GM19463 (cell line): ENCODE results near the gene HELQ.
"Not testable (repeated sequence)": the region's sequence is repeated elsewhere in the genome, so short reads cannot be mapped to it uniquely, and the experiment has no call there.

ENCODE experiments used
- ATAC-seq: cut with Tn5 transposase; IDR thresholded peaks from one replicate; pipeline ENCODE4 v1.9.1; 2021; ENCODE audit warnings: mild to moderate bottlenecking, moderate library complexity; ENCODE audit not compliant: unreplicated experiment

HELQ gene, protein sequence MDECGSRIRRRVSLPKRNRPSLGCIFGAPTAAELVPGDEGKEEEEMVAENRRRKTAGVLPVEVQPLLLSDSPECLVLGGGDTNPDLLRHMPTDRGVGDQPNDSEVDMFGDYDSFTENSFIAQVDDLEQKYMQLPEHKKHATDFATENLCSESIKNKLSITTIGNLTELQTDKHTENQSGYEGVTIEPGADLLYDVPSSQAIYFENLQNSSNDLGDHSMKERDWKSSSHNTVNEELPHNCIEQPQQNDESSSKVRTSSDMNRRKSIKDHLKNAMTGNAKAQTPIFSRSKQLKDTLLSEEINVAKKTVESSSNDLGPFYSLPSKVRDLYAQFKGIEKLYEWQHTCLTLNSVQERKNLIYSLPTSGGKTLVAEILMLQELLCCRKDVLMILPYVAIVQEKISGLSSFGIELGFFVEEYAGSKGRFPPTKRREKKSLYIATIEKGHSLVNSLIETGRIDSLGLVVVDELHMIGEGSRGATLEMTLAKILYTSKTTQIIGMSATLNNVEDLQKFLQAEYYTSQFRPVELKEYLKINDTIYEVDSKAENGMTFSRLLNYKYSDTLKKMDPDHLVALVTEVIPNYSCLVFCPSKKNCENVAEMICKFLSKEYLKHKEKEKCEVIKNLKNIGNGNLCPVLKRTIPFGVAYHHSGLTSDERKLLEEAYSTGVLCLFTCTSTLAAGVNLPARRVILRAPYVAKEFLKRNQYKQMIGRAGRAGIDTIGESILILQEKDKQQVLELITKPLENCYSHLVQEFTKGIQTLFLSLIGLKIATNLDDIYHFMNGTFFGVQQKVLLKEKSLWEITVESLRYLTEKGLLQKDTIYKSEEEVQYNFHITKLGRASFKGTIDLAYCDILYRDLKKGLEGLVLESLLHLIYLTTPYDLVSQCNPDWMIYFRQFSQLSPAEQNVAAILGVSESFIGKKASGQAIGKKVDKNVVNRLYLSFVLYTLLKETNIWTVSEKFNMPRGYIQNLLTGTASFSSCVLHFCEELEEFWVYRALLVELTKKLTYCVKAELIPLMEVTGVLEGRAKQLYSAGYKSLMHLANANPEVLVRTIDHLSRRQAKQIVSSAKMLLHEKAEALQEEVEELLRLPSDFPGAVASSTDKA

DNA sequence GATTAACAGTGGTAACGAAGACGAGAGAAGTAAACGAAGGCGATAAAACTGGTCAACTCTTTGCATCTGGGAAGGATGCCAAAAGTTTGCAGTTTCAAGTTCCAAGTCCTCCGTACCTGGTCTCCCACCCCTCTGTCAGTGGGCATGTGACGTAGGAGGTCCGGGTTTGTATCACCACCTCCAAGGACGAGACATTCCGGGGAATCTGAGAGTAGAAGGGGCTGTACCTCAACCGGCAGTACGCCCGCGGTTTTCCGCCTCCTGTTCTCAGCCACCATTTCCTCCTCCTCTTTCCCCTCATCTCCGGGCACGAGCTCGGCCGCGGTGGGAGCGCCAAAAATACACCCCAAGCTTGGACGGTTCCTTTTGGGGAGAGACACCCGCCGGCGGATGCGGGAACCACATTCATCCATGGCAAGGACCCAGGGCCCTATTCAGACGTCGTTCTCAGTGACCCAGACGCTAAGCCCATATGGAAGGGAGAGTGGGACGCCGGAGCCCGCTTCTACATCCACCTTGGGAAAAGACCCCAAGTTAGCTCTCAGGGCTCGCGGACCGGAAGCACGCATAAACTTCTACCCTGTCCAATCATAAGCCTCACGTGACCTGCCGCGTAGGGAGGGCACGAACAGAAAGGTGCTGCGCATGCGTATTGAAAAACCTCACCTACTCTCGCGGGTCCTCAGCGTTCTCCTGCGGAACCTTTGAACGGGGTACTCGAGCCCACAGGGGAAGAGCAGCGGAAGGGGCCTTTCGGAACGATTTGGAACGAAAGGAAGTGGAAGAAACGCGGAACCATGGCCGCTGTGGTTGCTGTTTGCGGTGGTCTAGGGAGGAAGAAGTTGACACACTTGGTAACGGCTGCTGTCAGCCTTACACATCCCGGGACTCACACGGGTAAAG, at the start of gene HELQ, which contains the start of gene MRPS18C:
Gene HELQ (minus strand): TSS at position 543 of the 903 bp plus-strand sequence. CDS start 130 bp downstream, at position 413.
Gene MRPS18C (plus strand): TSS at position 778 of the 903 bp plus-strand sequence. CDS start 20 bp downstream, at position 798.
- peak; percentile 93 for ATAC-seq

DNA sequence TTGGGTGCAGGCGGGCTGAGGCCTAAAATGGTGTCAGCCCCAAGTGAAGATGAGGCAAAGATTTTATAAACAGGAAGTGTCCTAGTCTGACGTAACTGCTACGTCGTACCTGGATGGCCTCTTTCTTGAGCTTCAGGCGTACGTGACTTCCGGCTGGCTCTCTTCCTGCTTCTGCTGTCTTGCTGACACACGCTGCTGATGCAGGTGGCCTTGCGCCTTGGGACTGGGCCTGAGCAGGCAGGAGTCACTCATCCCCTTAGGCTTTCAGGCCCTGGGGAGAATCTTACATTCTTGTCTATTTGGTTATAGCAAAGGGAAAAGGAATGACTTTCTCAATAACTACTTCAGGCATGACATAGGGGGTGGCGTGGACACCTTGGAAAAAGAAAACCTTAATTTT, 49.4 kb upstream of the HELQ start:
- no peak for ATAC-seq

DNA sequence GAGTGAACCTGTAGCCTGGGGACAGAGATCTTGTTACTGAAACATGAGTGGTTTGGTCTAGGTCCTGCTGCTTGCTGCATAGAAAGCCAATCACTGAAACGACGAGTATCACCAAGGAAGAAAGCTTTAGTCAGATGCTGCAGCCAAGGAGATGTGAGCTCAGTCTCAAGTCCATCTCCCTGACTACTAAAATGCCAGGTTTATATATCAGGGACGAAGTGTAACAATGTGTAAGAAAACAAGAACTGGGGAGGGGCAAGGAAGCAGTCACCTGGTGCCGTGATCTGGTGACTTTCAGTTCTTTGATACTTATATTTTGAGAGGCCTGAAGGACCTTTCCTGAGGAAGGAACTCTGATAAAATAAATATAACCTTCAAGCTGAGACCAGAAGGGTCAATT, 48.9 kb upstream of the HELQ start:
- no peak for ATAC-seq

DNA sequence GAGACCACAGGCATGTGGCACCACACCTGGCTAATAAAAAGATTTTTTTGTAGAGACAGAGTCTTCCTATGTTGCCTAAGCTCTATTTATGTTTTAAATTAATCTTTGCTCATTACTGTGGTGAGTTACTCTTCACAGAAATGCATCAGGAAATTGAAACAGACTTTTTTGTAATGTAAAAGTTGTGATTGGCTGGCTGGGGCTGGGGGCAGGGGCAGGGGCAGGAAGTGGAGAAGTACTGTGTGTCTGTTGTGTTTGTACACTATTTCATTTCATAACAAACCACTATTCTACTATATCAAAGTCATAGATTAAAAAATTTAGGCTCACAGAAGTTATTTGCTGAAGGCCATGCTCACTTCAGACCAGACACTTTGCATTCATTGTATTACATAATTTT, 48.4 kb upstream of the HELQ start:
- ATAC-seq, result no peak

DNA sequence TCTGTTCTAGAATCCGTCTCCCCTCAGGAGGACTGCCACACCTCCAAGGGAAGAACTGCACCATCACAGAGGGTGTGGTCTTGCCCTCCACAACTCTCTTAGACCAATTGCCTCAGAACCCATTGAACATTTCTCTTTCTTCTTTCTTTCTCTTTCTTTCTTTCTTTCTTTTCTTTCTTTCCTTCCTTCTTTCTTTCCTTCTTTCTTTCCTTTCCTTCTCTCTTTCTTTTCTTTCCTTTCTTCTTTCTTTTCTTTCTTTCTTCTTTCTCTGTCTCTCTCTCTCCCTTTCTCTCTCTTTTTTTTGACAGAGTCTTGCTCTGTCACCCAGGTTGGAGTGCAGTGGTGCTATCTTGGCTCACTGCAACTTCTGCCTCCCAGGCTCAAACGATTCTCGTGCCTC, 46.0 kb upstream of the HELQ start:
- ATAC-seq, result not testable (repeated sequence)

DNA sequence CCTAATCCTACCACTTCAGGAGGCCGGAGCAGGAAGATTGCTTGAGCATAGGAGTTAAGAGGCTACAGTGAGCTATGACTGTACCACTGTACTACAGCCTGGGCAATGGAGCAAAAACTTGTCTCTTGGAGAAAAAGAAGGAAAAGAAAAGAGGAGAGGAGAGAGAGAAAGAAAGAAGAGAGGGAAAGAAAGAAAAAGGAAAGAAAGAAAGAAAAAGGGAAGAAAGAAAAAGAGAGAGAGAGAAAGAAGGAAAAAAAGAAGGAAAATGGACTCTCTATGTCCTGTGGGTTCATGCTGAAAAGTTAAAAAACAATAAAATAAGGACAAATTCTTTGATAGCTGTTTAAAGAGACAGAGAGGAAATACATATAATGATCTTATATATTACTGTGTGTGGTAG, 42.6 kb upstream of the HELQ start:
- ATAC-seq, result no peak

DNA sequence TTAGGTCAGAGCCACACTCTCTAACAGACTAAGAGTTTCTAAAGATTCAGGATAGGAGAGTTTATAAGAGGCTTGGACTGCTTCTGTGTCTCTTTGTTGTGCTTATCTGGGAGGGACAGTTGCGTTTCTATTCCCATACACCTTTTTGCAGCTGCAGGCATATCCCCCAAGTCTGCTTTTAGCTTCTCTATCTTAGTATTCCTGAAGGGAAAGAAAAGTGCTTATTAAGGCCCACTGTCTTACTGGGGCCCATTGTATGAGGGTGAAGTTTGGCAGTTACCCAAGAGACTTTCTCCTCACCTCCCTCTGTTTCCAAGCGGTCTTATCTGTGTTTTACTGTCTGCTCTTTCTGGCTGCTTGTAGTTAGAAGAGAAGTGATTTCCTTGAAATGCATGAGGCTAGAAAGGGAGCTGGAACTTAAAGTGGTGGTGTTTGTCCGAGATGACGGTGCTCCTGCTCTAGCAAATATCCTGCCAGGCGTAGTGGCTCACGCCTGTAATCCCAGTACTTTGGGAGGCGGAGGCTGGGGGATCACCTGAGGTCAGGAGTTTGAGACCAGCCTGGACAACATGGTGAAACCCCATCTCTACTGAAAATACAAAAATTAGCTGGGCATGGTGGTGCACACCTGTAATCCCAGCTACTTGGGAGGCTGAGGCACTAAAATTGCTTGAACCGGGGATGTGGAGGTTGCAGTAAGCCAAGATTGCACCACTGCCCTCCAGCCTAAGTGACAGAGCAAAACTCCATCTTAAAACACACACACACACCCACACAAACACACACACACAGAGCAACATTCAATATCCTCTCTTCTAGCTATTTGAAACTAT, 40.7 kb upstream of the HELQ start:
- not testable (repeated sequence) for ATAC-seq

DNA sequence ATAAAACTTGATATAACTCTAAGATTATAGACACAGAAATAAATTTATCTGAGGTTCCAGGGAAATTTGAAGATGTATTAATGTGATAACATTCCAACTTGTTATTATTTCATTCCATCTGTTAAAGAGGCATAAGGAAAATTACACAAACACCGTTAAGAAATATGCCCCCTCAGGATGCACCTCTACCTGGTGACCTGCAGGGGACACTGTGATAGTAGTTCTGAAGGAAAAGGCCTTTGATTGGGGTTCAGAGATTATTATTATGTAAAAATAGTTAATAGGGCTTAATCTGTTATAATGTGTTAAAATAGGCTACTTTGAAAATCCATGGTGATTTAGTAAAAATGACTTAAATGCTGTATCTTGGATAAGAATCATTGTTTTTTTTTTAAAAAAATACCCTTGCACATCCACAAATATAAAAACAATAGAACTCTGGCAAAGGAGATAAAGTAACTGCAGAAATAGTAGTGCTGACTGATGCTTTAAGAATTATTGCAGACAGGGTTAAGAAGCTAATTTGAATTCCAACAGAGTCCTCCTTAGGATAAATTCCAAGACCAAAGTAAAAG, 35.3 kb upstream of the HELQ start:
- ATAC-seq, result peak; percentile 72

DNA sequence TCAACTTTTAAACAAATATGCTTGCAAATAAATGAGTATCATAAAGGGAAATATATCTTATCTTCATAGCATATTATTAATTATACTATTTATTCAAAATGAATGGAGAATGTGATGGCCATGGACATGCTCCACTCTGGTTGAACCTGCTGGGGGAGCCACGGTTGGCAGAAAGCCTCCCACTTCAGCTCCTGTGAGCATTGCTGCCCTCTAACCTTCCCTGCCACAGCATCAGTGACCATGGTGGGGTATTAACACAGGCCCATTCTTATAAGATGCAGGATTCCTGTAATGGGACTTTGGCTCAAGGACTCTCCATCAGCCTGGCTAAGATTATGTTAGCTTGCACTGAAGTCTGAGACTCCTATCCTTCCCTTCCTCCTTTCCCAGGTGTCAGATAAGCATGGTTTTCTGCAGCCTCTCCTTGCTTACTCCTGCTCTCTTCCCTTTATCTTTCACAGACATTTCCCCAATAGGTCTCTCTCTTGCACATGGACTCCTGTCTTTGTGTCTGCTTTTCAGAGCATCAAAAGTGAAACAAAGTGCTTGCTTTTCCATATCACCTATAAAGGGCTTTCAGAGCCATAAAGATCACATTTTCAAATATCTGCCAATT, 34.2 kb upstream of the HELQ start:
- ATAC-seq, result no peak

DNA sequence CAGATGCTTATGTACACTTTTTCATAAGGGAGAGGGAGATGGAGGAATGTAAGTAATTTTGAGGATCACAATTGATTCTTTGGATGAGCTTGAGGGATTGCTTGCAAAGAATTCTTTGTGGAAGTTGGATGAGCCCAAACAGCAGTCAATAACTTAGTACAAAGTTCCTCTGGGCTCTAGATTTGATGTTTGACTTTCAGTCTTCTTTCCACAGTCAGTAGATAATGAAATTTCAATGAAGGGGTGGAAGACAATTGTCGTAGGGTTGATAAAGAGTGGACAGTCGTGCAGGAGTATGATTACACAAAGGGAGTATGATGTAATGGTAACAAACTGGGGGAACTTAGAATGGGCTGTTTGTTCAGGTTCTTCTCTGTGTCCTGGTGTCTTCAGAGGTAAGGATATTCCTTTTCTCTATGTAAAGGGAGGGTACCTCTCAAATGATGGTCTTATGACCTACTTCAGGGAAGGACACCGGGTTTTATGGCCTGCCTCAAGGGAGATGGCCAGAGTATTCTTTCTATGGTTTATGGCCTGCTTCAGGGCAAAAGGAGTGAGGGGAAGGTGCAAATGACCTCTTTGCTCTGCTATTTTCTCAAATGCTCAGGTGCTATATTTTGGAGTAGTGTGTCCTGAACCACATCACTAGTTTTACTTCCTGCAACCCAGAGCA, 31.0 kb upstream of the HELQ start:
- ATAC-seq, result no peak

DNA sequence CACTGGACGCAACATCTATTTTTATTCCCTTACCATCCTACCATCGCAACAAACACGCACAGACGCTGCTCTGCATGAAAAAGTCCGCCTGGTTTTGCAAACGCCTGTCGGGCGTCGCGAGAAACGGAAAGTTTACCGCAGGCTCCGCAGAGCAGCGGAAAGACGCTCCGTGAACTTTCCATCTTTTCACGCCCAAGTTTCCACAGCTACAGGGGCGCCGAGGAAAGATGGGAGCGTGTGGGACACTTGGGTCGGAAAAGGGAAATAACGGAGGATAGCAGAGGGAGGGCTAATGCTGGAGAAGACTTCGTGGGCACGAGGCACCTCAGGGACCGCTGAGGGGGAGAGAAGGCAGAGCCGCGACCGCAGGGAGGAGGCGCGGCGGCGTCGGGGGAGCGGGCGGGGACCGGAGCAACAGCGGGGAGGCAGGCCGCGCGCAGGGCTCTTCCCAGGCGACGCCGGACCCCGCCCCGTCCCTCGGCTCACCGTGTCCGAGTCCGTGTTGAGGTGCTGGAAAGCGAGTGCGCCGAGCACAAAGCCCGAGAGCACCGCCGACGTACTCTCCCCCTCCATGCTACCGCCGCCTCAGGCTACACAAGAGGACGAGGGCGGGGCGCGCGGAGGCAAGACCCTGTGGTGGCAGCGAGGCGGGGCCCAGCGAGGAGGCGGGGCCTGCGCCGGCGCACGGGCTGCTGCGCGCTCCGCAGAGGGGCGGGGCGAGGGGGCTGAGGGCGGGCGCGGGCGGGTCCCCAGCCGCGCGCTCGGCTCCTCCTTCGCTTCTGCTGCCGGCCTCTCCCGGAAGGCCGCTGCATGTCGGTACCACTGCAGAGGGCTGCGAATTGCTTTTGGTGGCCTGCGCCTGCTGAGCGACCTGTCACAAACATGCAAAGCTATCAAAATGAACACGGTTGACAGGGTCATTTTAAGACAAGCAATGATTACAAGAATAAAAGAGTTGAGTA, 29.2 kb upstream of the HELQ start, which contains the start of gene ABRAXAS1:
Gene ABRAXAS1 (minus strand): TSS at position 601 of the 962 bp plus-strand sequence. CDS start 28 bp downstream, at position 573.
- ATAC-seq, result peak; percentile 93

DNA sequence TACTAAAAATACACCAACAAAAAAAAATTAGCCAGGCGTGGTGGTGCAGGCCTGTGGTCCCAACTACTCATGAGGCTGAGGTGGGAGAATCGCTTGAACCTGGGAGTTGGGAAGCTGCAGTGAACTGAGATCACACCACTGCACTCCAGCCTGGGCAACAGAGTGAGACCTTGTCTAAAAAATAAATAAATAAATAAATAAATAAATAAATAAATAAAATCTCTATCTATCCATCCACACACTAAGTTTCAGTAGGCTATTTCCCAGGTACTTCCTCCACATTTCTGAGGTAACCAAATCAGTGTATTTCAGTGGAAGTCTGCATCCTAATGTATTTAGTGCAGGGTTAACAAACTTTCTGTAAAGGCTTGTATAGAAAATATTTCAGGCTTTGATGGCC, 18.3 kb upstream of the HELQ start:
- ATAC-seq, result no peak

DNA sequence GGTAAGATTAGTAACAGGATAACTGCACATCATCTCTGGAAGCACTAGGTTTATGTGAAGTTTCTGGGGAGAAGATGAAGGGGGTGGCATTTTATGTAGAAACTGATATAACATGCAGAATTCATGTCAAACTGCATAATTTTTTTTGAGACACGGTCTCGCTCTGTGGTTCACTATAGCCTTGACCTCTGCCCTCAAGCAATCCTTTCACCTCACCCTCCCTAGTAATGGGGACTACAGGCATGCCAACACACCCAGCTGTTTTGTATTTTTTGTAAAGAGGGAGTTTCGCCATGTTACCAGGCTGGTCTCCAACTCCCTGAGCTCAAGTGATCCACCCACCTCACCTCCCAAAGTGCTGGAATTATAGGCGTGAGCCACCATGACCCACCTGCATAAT, 17.8 kb upstream of the HELQ start:
- no peak for ATAC-seq

DNA sequence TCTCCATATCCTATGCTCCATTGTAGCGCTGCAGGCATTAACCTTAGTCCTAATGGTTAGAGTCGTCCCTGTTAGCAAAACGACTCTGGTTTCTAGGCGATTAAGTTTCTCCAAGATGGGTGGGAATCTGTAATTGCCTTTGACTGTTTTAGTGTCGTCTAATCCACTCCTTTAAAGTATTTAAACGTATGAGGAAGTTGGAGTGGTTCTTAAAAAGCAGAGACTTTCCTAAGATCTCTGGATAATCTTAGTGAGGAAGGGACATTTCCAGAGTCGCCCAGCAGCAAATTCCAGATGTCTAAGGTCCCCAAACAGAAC, 520 bp upstream of the HELQ start:
- ATAC-seq, result no peak

DNA sequence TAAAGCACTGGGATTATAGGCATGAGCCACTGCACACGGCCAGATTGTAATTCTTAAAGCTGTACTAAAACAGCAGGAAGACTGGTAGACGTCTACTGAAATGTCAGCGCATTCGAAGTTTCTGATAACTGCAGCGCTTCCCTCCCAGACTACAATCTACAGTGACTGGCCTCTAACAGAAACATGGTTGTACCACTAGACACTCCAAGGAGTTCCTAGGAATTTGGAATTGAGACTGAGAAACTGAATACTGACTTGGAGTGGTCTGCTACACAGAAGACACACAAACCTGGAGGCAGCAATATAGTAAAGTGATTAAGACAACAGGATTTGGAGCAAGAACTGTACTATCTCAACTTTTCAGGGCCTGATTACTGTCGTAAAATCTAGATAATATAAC, 937 bp downstream of the HELQ start:
- no peak for ATAC-seq

DNA sequence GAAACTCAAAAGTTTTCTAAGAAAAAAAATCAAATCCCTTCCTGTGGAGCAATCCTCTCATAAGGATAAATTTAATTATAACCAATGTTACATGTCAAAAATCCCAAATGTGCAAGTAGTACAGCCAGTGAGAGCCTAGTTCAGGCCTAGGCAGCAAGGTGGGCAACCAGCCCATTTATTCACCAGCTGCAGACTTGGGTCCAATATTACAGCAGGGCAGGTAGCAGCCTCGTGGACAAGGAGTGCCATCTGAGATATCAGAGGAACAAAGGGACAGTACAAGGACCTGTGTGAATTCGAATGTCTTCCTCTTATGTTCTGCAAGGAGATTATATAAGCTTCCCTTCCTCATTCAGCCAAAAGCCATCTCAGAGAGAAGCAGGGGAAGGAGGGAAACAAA, 6.6 kb downstream of the HELQ start:
- ATAC-seq, result no peak

DNA sequence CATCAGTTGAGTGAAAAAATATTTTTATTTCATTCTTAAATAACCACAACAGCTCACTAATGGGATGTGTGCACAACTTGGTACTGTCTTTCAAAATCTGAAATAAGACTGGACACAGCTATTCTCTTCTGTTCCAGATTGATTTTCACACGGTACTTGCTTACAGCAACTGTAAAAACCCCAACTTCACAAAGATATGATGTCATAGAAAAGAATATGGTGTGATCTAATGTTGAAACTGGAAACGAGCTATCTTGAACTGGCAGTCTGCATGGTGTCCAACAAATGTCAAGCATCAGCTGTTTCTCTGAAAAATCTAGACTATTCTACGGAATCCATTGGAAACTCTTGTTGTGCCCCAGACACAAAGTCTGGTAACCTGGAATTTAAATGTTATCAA, 14.7 kb downstream of the HELQ start:
- no peak for ATAC-seq
